Keratinocyte (primary cell): Measurements from ENCODE around the gene FUT8. TPM values are rescaled to one million over a fixed set of nuclear protein-coding genes. Genes with fewer than 3 reads are reported as not detected.

Experiments
- DNase-seq: peaks from one replicate; pipeline ENCODE4 v3.0.0-alpha.2; 2011; ENCODE audit warnings: low read depth, missing footprints, low spot score
- FAIRE-seq: peaks from 2 replicates; lab custom pipeline; 2011; peaks lifted over from hg19 to GRCh38; lab: Jason Lieb, UNC
- H2AFZ ChIP-seq: 2 replicates; pipeline ENCODE4 v1.6.0; 2012; ENCODE audit warnings: low read length, control low read depth, inconsistent platforms; ENCODE audit not compliant: control insufficient read depth
- H3K27ac ChIP-seq: 2 replicates; pipeline ENCODE4 v1.5.1; 2011; ENCODE audit warnings: low read length; ENCODE audit not compliant: control insufficient read depth, insufficient read depth
- H3K27me3 ChIP-seq: 3 replicates; pipeline ENCODE4 v1.6.0; 2011; ENCODE audit warnings: low read length; ENCODE audit not compliant: control insufficient read depth, insufficient read depth; ENCODE audit errors: extremely low read depth
- H3K36me3 ChIP-seq, 2 experiments: 2 replicates in 1 of 2; 3 replicates in 1 of 2; pipeline ENCODE4 v1.5.1; 2011; ENCODE audit warnings: low read length in 2 of 2, mild to moderate bottlenecking in 1 of 2; ENCODE audit not compliant: control insufficient read depth in 2 of 2, insufficient read depth in 2 of 2; ENCODE audit errors: extremely low read depth in 1 of 2
- H3K4me1 ChIP-seq: 3 replicates; pipeline ENCODE4 v1.5.1; 2011; ENCODE audit warnings: low read length; ENCODE audit not compliant: control insufficient read depth, insufficient read depth; ENCODE audit errors: extremely low read depth
- H3K4me2 ChIP-seq: 3 replicates; pipeline ENCODE4 v1.6.0; 2011; ENCODE audit warnings: low read depth, low read length; ENCODE audit not compliant: control insufficient read depth, insufficient read depth; ENCODE audit errors: extremely low read depth
- H3K4me3 ChIP-seq, 3 experiments: fragments of 200-600 bp in 1 of 3; sonication (generic) in 1 of 3; 2 replicates in 2 of 3; 3 replicates in 1 of 3; pipeline ENCODE4 v1.5.1; 2011 to 2016; ENCODE audit warnings: low read length in 3 of 3, mild to moderate bottlenecking in 3 of 3, control low read depth in 2 of 3, inconsistent platforms in 1 of 3, low read depth in 1 of 3, mixed read lengths in 1 of 3, mixed run types in 1 of 3, moderate library complexity in 1 of 3; ENCODE audit not compliant: control insufficient read depth in 2 of 3, insufficient read depth in 2 of 3; ENCODE audit errors: extremely low read depth in 1 of 3
- H3K79me2 ChIP-seq: 2 replicates; pipeline ENCODE4 v1.6.0; 2012; ENCODE audit warnings: low read length; ENCODE audit not compliant: control insufficient read depth, insufficient read depth
- H3K9ac ChIP-seq: 3 replicates; pipeline ENCODE4 v1.6.0; 2011; ENCODE audit warnings: low read length; ENCODE audit not compliant: control insufficient read depth, insufficient read depth; ENCODE audit errors: extremely low read depth
- H3K9me1 ChIP-seq: 3 replicates; pipeline ENCODE4 v1.6.0; 2011; ENCODE audit warnings: low read length; ENCODE audit not compliant: control insufficient read depth, insufficient read depth; ENCODE audit errors: extremely low read depth
- H3K9me3 ChIP-seq: 2 replicates; pipeline ENCODE4 v1.5.1; 2012; ENCODE audit warnings: low read depth, low read length; ENCODE audit not compliant: control insufficient read depth
- H4K20me1 ChIP-seq: 3 replicates; pipeline ENCODE4 v1.6.0; 2011; ENCODE audit warnings: low read length; ENCODE audit not compliant: control insufficient read depth, insufficient read depth; ENCODE audit errors: extremely low read depth
- CTCF ChIP-seq, 3 experiments: IDR thresholded peaks in 1 of 3; conservative IDR thresholded peaks in 1 of 3; optimal IDR thresholded peaks in 1 of 3; 2 replicates in 2 of 3; 3 replicates in 1 of 3; pipeline versions ENCODE3 to v1.5.1; 2011; ENCODE audit warnings: low read length in 3 of 3, mild to moderate bottlenecking in 3 of 3, moderate library complexity in 2 of 3, control low read depth in 1 of 3, inconsistent platforms in 1 of 3; ENCODE audit not compliant: insufficient read depth in 2 of 3; ENCODE audit errors: extremely low read depth in 1 of 3
- EZH2 ChIP-seq: IDR thresholded peaks from one replicate; pipeline ENCODE4 v1.6.1; 2012; ENCODE audit warnings: inconsistent platforms, mild to moderate bottlenecking, low read length, moderate library complexity
- dilution Hi-C: fragments of 300-500 bp; cut with MboI; formaldehyde crosslinking; loops from one replicate; pipeline ENCODE4 v1.7.0; 2020; ENCODE audit warnings: low sequenced_read_pairs; ENCODE audit not compliant: extremely low pct_ligation_motif_present
- polyA plus RNA-seq, 5 experiments: library from polyadenylated mRNA; depleted of rRNA in 3 of 5; stranded (reverse) in 3 of 5; stranded (forward) in 1 of 5; unstranded in 1 of 5; fragments of >200 nt; gene quantifications; 1 replicate in 1 of 5; 2 replicates in 3 of 5; 3 replicates in 1 of 5; pipeline versions ENCODE4 v1.2.1 to v1.2.3, GENCODE V29; 2011 to 2012; ENCODE audit warnings: missing spikeins in 2 of 5, low read depth in 1 of 5, low replicate concordance in 1 of 5

The FUT8 gene
- polyA plus RNA-seq, 1 donor (not counting 4 experiments of a cell fraction or from before 2014, with no cell fraction given) = 12.5 TPM

- FAIRE-seq (no peak), DNase-seq (no peak)
- dilution Hi-C loops = no loop called here
- no peak overlapping the region for H3K4me3 ChIP-seq
- H3K9me3 ChIP-seq = no peaks in the 10 kb centered on the region
- peaks cover 2% of the 10 kb centered on the region for H3K4me1 ChIP-seq
- H3K9me1 ChIP-seq = no peaks in the 10 kb centered on the region
- no peak overlapping the region for H2AFZ ChIP-seq
- H4K20me1 ChIP-seq = no peaks in the 10 kb centered on the region
- H3K79me2 ChIP-seq = no peaks in the 10 kb centered on the region
- no peaks in the 10 kb centered on the region for H3K27me3 ChIP-seq
- no peak overlapping the region for H3K9ac ChIP-seq
- no peaks in the 10 kb centered on the region for H3K36me3 ChIP-seq
- TF ChIP-seq EZH2 = no peak
- TF ChIP-seq CTCF (optimal IDR thresholded peaks at IDR 0.05 in 1 of 3, IDR thresholded peaks at IDR 0.05 in 1 of 3, conservative IDR thresholded peaks at IDR 0.05 in 1 of 3; ENCODE audit: extremely low read depth in 1 of 3, insufficient read depth in 2 of 3, low read length in 3 of 3) = no peak
- no peak overlapping the region for H3K4me2 ChIP-seq
- H3K27ac ChIP-seq = no peak overlapping the region
Measured at GRCh38 chr14:65580973-65581372, 168.4 kb downstream of the FUT8 start.

GRCh38 chr14:65581378-65581777 is 168.8 kb downstream of the FUT8 start:
- DNase-seq (no peak), FAIRE-seq (no peak)
- TF ChIP-seq EZH2 (no peak), CTCF (optimal IDR thresholded peaks at IDR 0.05 in 1 of 3, IDR thresholded peaks at IDR 0.05 in 1 of 3, conservative IDR thresholded peaks at IDR 0.05 in 1 of 3; ENCODE audit: extremely low read depth in 1 of 3, insufficient read depth in 2 of 3, low read length in 3 of 3) (no peak)
- Histone ChIP-seq H3K27me3 (no peaks in the 10 kb centered on the region), H4K20me1 (no peaks in the 10 kb centered on the region), H2AFZ (no peak overlapping the region), H3K79me2 (no peaks in the 10 kb centered on the region), H3K9me3 (no peaks in the 10 kb centered on the region), H3K27ac (no peak overlapping the region), H3K36me3 (no peaks in the 10 kb centered on the region), H3K4me2 (no peak overlapping the region), H3K9ac (no peak overlapping the region), H3K9me1 (no peaks in the 10 kb centered on the region), H3K4me1 (peaks cover 2% of the 10 kb centered on the region), H3K4me3 (no peak overlapping the region)
- dilution Hi-C loops = no loop called here
